ENCODE results near the gene SLCO1B3.

SLCO1B3 gene

GRCh38 chr12:20815574-20815973, 5.1 kb downstream of the SLCO1B3 start:
- Histone ChIP-seq H3K27me3 (ENCODE audit: control insufficient read depth, insufficient read depth, low read length) (no peaks in the 10 kb centered on the region), H3K4me3 (ENCODE audit: low read length) (no peak overlapping the region), H3K9ac (ENCODE audit: low read length) (no peak overlapping the region), H3K4me1 (ENCODE audit: control insufficient read depth, insufficient read depth, low read length) (no peaks in the 10 kb centered on the region), H3K27ac (ENCODE audit: low read depth, low read length) (no peak overlapping the region), H3K36me3 (ENCODE audit: control insufficient read depth, insufficient read depth, low read length) (no peaks in the 10 kb centered on the region)

- no peaks in the 10 kb centered on the region for H3K4me1 ChIP-seq (ENCODE audit: control insufficient read depth, insufficient read depth, low read length)
- no peaks in the 10 kb centered on the region for H3K27me3 ChIP-seq (ENCODE audit: control insufficient read depth, insufficient read depth, low read length)
- H3K4me3 ChIP-seq (ENCODE audit: low read length) = no peak overlapping the region
- H3K9ac ChIP-seq (ENCODE audit: low read length) = no peak overlapping the region
- no peak overlapping the region for H3K27ac ChIP-seq (ENCODE audit: low read depth, low read length)
- H3K36me3 ChIP-seq (ENCODE audit: control insufficient read depth, insufficient read depth, low read length) = no peaks in the 10 kb centered on the region
These were observed 11.9 kb downstream of the SLCO1B3 start for GRCh38 chr12:20822415-20822814.

GRCh38 chr12:20822925-20823324, 12.4 kb downstream of the SLCO1B3 start:
- Histone ChIP-seq H3K4me3 (ENCODE audit: low read length) (no peak overlapping the region), H3K27me3 (ENCODE audit: control insufficient read depth, insufficient read depth, low read length) (no peaks in the 10 kb centered on the region), H3K4me1 (ENCODE audit: control insufficient read depth, insufficient read depth, low read length) (no peaks in the 10 kb centered on the region), H3K27ac (ENCODE audit: low read depth, low read length) (no peak overlapping the region), H3K36me3 (ENCODE audit: control insufficient read depth, insufficient read depth, low read length) (no peaks in the 10 kb centered on the region), H3K9ac (ENCODE audit: low read length) (no peak overlapping the region)

- no peak overlapping the region for H3K9ac ChIP-seq (ENCODE audit: low read length)
- no peaks in the 10 kb centered on the region for H3K27me3 ChIP-seq (ENCODE audit: control insufficient read depth, insufficient read depth, low read length)
- no peak overlapping the region for H3K27ac ChIP-seq (ENCODE audit: low read depth, low read length)
- H3K4me3 ChIP-seq (ENCODE audit: low read length) = no peak overlapping the region
- H3K4me1 ChIP-seq (ENCODE audit: control insufficient read depth, insufficient read depth, low read length) = no peaks in the 10 kb centered on the region
- H3K36me3 ChIP-seq (ENCODE audit: control insufficient read depth, insufficient read depth, low read length) = no peaks in the 10 kb centered on the region
These were observed 19.4 kb downstream of the SLCO1B3 start for GRCh38 chr12:20829919-20830318.

- Histone ChIP-seq H3K27ac (ENCODE audit: low read depth, low read length) (no peak overlapping the region), H3K9ac (ENCODE audit: low read length) (no peak overlapping the region), H3K27me3 (ENCODE audit: control insufficient read depth, insufficient read depth, low read length) (no peaks in the 10 kb centered on the region), H3K4me3 (ENCODE audit: low read length) (no peak overlapping the region), H3K4me1 (ENCODE audit: control insufficient read depth, insufficient read depth, low read length) (no peaks in the 10 kb centered on the region), H3K36me3 (ENCODE audit: control insufficient read depth, insufficient read depth, low read length) (no peaks in the 10 kb centered on the region)
These were observed 20.0 kb downstream of the SLCO1B3 start for GRCh38 chr12:20830456-20830855.

DNA sequence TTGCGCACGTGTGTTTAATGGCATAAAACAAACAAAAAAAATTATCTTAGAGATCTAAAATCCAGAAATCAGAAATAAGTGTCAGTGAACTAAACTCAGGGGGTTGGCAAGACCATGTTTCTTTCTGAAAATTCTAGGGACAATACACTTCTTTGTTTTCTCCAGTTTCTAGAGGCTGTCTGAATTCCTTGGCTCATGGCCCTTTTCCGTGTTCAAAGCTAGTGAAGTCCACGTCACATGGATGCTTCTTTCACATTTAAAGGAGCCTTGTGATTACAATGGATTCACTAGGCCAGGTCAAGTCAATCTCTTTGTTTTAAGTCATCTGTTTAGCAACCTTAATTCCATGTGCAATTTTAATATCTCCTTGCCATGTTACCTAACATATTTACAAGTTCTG, 22.4 kb downstream of the SLCO1B3 start:
- Histone ChIP-seq H3K4me1 (ENCODE audit: control insufficient read depth, insufficient read depth, low read length) (no peaks in the 10 kb centered on the region), H3K36me3 (ENCODE audit: control insufficient read depth, insufficient read depth, low read length) (no peaks in the 10 kb centered on the region), H3K27ac (ENCODE audit: low read depth, low read length) (no peak overlapping the region)

DNA sequence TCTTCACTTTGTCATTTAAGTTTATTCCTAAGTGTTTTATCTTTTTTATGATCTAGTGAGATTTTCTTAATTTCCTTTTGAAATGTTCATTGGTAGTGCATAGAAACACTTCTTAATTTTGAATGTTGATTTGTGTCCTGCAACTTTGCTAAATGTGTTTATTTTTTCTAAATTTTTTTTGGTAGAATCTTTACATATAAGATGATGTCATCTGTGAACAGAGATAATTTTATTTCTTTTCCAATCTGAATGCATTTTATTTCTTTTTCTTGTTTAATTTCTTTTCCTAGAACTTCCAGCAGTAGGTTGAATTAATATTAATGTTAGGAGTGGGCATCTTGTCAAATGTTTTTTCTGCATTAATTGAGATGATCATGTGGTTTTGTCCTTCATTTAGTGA, 42.1 kb downstream of the SLCO1B3 start:
- no peaks in the 10 kb centered on the region for H3K36me3 ChIP-seq (ENCODE audit: control insufficient read depth, insufficient read depth, low read length)
- H3K27ac ChIP-seq (ENCODE audit: low read depth, low read length) = no peak overlapping the region
- H3K9ac ChIP-seq (ENCODE audit: low read length) = no peak overlapping the region
- H3K4me3 ChIP-seq (ENCODE audit: low read length) = no peak overlapping the region
- H3K4me1 ChIP-seq (ENCODE audit: control insufficient read depth, insufficient read depth, low read length) = no peaks in the 10 kb centered on the region
- no peaks in the 10 kb centered on the region for H3K27me3 ChIP-seq (ENCODE audit: control insufficient read depth, insufficient read depth, low read length)

More for the DNA sequence above, 22.4 kb downstream of the SLCO1B3 start:
- Histone ChIP-seq H3K9ac (ENCODE audit: low read length) (no peak overlapping the region), H3K27me3 (ENCODE audit: control insufficient read depth, insufficient read depth, low read length) (no peaks in the 10 kb centered on the region), H3K4me3 (ENCODE audit: low read length) (no peak overlapping the region)

DNA sequence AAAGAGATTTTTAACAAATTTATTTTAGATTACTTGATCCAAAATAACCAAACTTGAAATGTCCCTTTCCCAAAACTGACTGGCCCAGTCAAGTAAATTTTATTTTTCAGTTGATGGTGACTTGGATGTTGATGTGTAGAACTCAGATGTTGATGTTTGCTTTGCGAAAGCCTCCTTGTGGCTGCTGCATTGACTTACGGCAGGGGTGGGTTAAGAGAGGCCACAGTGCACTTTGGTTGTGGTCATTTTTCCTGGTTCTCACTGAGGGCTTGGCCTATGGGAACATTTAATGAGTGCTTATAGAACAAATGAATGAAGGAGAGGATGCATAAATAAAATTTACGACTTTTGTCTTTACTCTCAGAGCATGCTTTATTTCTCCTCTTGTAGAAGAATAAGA, 52.6 kb downstream of the SLCO1B3 start:
- H3K27me3 ChIP-seq (ENCODE audit: control insufficient read depth, insufficient read depth, low read length) = no peaks in the 10 kb centered on the region

GRCh38 chr12:20865873-20866272, 55.4 kb downstream of the SLCO1B3 start:
- Histone ChIP-seq H3K9ac (ENCODE audit: low read length) (no peak overlapping the region), H3K27me3 (ENCODE audit: control insufficient read depth, insufficient read depth, low read length) (no peaks in the 10 kb centered on the region), H3K4me1 (ENCODE audit: control insufficient read depth, insufficient read depth, low read length) (no peaks in the 10 kb centered on the region), H3K36me3 (ENCODE audit: control insufficient read depth, insufficient read depth, low read length) (no peaks in the 10 kb centered on the region), H3K27ac (ENCODE audit: low read depth, low read length) (no peak overlapping the region), H3K4me3 (ENCODE audit: low read length) (no peak overlapping the region)

More for the DNA sequence above, 52.6 kb downstream of the SLCO1B3 start:
- Histone ChIP-seq H3K4me1 (ENCODE audit: control insufficient read depth, insufficient read depth, low read length) (no peaks in the 10 kb centered on the region), H3K36me3 (ENCODE audit: control insufficient read depth, insufficient read depth, low read length) (no peaks in the 10 kb centered on the region), H3K9ac (ENCODE audit: low read length) (no peak overlapping the region), H3K27ac (ENCODE audit: low read depth, low read length) (no peak overlapping the region), H3K4me3 (ENCODE audit: low read length) (no peak overlapping the region)

DNA sequence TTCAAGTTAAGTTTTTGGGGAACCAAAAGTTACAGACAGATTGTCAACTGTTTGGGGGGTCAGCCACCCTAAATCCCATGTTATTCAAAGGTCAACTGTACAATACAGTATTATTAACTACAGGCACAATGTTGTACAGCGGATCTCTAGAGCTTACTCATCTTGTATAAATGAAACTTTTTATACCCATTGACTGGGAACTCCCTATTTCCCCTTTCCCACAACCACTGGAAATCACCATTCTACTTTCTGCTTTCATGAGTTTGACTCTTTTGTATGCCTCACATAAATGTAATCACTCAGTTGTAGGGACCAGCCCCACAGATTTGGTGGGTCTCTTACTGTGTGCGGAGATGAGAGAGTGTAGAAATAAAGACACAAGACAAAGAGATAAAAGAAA, 57.8 kb downstream of the SLCO1B3 start:
- no peak overlapping the region for H3K9ac ChIP-seq (ENCODE audit: low read length)
- H3K27ac ChIP-seq (ENCODE audit: low read depth, low read length) = no peak overlapping the region
- H3K4me3 ChIP-seq (ENCODE audit: low read length) = no peak overlapping the region
- no peaks in the 10 kb centered on the region for H3K4me1 ChIP-seq (ENCODE audit: control insufficient read depth, insufficient read depth, low read length)
- H3K27me3 ChIP-seq (ENCODE audit: control insufficient read depth, insufficient read depth, low read length) = no peaks in the 10 kb centered on the region
- no peaks in the 10 kb centered on the region for H3K36me3 ChIP-seq (ENCODE audit: control insufficient read depth, insufficient read depth, low read length)

GRCh38 chr12:20883288-20883687, 72.8 kb downstream of the SLCO1B3 start:
- no peaks in the 10 kb centered on the region for H3K4me1 ChIP-seq (ENCODE audit: control insufficient read depth, insufficient read depth, low read length)

DNA sequence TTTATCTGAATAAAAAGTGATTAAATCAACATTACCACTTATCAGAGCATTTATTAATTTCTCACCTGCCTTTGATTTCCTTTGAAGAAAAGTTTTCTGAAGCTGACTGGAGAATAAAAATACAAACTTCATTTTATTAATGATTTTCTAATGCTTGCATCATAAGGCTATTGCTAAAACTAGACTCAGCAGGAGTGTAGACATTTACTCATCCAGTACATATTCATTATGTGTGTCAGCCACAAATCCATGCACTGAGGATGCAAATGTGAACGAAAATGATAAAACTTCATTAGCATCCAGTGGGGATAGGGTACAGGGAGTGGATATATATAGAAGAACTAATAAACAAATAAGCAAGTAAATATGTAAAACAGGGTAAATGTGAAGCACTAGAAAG, 74.6 kb downstream of the SLCO1B3 start:
- Histone ChIP-seq H3K27ac (ENCODE audit: low read depth, low read length) (no peak overlapping the region), H3K9ac (ENCODE audit: low read length) (no peak overlapping the region), H3K4me3 (ENCODE audit: low read length) (no peak overlapping the region), H3K27me3 (ENCODE audit: control insufficient read depth, insufficient read depth, low read length) (no peaks in the 10 kb centered on the region), H3K36me3 (ENCODE audit: control insufficient read depth, insufficient read depth, low read length) (no peaks in the 10 kb centered on the region), H3K4me1 (ENCODE audit: control insufficient read depth, insufficient read depth, low read length) (no peaks in the 10 kb centered on the region)

More at GRCh38 chr12:20883288-20883687, 72.8 kb downstream of the SLCO1B3 start:
- H3K36me3 ChIP-seq (ENCODE audit: control insufficient read depth, insufficient read depth, low read length) = no peaks in the 10 kb centered on the region
- no peak overlapping the region for H3K27ac ChIP-seq (ENCODE audit: low read depth, low read length)
- H3K9ac ChIP-seq (ENCODE audit: low read length) = no peak overlapping the region
- no peaks in the 10 kb centered on the region for H3K27me3 ChIP-seq (ENCODE audit: control insufficient read depth, insufficient read depth, low read length)
- H3K4me3 ChIP-seq (ENCODE audit: low read length) = no peak overlapping the region

GRCh38 chr12:20885552-20885951, 75.0 kb downstream of the SLCO1B3 start:
- Histone ChIP-seq H3K9ac (ENCODE audit: low read length) (no peak overlapping the region), H3K4me1 (ENCODE audit: control insufficient read depth, insufficient read depth, low read length) (no peaks in the 10 kb centered on the region), H3K4me3 (ENCODE audit: low read length) (no peak overlapping the region), H3K27me3 (ENCODE audit: control insufficient read depth, insufficient read depth, low read length) (no peaks in the 10 kb centered on the region), H3K27ac (ENCODE audit: low read depth, low read length) (no peak overlapping the region), H3K36me3 (ENCODE audit: control insufficient read depth, insufficient read depth, low read length) (no peaks in the 10 kb centered on the region)

Data from rectal smooth muscle tissue (tissue), 1 donor.